Measurements from ENCODE around the gene USP17L12.
"Not testable (repeated sequence)": the region's sequence is repeated elsewhere in the genome, so short reads cannot be mapped to it uniquely, and the experiment has no call there.

The USP17L12 gene, protein sequence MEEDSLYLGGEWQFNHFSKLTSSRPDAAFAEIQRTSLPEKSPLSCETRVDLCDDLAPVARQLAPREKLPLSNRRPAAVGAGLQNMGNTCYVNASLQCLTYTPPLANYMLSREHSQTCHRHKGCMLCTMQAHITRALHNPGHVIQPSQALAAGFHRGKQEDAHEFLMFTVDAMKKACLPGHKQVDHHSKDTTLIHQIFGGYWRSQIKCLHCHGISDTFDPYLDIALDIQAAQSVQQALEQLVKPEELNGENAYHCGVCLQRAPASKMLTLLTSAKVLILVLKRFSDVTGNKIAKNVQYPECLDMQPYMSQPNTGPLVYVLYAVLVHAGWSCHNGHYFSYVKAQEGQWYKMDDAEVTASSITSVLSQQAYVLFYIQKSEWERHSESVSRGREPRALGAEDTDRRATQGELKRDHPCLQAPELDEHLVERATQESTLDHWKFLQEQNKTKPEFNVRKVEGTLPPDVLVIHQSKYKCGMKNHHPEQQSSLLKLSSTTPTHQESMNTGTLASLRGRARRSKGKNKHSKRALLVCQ

DNA sequence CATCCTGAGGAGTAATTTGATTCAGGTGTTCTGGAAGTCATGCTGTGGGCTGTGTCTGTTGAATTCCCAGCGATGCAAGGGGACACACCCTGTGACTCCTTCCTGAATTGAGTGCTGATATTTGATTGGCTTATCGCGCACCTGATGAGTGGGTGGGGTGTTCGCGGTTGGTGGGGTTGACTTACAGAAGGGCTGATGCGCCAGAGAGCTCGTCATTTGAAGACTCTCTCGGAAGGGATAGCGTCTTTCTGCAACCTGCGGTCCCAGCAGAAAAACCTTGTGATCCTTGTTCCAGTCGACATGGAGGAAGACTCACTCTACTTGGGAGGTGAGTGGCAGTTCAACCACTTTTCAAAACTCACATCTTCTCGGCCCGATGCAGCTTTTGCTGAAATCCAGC lies at the start of gene USP17L12:
Gene USP17L12, plus strand, starts transcription at position 301 of the 400 bp plus-strand sequence. Its CDS starts 0 bp downstream, at position 301.
- not testable (repeated sequence) for DNase-seq (ENCODE audit: low spot score)

DNA sequence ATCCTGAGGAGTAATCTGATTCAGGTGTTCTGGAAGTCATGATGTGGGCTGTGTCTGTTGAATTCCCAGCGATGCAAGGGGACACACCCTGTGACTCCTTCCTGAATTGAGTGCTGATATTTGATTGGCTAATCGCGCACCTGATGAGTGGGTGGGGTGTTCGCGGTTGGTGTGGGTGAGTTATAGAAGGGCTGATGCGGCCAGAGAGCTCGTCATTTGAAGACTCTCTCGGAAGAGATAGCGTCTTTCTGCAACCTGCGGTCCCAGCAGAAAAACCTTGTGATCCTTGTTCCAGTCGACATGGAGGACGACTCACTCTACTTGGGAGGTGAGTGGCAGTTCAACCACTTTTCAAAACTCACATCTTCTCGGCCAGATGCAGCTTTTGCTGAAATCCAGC lies 9.6 kb upstream of the USP17L12 start, which contains the start of gene USP17L10:
Gene USP17L10, plus strand, starts transcription at position 301 of the 400 bp plus-strand sequence. Its CDS starts 0 bp downstream, at position 301.
- not testable (repeated sequence) for DNase-seq (ENCODE audit: low spot score)

DNA sequence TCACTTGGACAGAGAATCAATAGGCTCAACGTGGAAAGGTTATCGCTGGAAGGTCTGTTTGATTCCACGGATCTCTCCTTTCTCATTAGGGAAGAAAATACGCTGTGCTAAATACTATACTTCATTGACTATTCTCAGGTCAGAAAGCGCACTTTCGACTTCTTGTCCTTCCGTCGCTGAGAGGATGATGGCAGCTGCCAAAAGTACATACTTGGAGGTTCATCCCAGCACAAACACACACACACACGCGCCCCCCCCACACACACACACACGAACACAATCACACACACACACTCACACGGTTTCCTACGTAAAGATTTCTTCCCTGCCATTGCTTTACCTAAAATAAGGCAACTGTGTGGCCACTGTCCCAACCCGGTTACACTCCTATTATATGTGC lies 5.3 kb upstream of the USP17L12 start:
- DNase-seq (ENCODE audit: low spot score), result not testable (repeated sequence)

DNA sequence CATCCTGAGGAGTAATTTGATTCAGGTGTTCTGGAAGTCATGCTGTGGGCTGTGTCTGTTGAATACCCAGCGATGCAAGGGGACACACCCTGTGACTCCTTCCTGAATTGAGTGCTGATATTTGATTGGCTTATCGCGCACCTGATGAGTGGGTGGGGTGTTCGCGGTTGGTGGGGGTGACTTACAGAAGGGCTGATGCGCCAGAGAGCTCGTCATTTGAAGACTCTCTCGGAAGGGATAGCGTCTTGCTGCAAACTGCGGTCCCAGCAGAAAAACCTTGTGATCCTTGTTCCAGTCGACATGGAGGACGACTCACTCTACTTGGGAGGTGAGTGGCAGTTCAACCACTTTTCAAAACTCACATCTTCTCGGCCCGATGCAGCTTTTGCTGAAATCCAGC lies 4.8 kb upstream of the USP17L12 start, which contains the start of gene USP17L11:
Gene USP17L11, plus strand, starts transcription at position 301 of the 400 bp plus-strand sequence. Its CDS starts 0 bp downstream, at position 301.
- not testable (repeated sequence) for DNase-seq (ENCODE audit: low spot score)

DNA sequence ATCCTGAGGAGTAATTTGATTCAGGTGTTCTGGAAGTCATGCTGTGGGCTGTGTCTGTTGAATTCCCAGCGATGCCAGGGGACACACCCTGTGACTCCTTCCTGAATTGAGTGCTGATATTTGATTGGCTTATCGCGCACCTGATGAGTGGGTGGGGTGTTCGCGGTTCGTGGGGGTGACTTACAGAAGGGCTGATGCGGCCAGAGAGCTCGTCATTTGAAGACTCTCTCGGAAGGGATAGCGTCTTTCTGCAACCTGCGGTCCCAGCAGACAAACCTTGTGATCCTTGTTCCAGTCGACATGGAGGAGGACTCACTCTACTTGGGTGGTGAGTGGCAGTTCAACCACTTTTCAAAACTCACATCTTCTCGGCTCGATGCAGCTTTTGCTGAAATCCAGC lies 4.6 kb downstream of the USP17L12 start, which contains the start of gene USP17L13:
Gene USP17L13, plus strand, starts transcription at position 301 of the 400 bp plus-strand sequence. Its CDS starts 0 bp downstream, at position 301.
- not testable (repeated sequence) for DNase-seq (ENCODE audit: low spot score)

DNA sequence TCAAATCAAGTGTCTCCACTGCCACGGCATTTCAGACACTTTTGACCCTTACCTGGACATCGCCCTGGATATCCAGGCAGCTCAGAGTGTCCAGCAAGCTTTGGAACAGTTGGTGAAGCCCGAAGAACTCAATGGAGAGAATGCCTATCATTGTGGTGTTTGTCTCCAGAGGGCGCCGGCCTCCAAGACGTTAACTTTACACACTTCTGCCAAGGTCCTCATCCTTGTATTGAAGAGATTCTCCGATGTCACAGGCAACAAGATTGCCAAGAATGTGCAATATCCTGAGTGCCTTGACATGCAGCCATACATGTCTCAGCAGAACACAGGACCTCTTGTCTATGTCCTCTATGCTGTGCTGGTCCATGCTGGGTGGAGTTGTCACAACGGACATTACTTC lies 10.3 kb downstream of the USP17L12 start:
- not testable (repeated sequence) for DNase-seq (ENCODE audit: low spot score)

DNA sequence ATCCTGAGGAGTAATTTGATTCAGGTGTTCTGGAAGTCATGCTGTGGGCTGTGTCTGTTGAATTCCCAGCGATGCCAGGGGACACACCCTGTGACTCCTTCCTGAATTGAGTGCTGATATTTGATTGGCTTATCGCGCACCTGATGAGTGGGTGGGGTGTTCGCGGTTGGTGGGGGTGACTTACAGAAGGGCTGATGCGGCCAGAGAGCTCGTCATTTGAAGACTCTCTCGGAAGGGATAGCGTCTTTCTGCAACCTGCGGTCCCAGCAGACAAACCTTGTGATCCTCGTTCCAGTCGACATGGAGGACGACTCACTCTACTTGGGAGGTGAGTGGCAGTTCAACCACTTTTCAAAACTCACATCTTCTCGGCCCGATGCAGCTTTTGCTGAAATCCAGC lies 14.1 kb downstream of the USP17L12 start, which contains the start of gene USP17L15:
Gene USP17L15, plus strand, starts transcription at position 301 of the 400 bp plus-strand sequence. Its CDS starts 0 bp downstream, at position 301.
- DNase-seq (ENCODE audit: low spot score), result not testable (repeated sequence)

DNA sequence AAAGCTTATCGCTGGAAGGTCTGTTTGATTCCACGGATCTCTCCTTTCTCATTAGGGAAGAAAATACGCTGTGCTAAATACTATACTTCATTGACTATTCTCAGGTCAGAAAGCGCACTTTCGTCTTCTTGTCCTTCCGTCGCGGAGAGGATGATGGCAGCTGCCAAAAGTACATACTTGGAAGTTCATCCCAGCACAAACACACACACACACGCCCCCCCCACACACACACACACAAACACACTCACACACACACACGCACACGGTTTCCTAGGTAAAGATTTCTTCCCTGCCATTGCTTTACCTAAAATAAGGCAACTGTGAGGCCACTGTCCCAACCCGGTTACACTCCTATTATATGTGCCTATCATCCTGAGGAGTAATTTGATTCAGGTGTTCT lies 18.5 kb downstream of the USP17L12 start:
- not testable (repeated sequence) for DNase-seq (ENCODE audit: low spot score)

DNA sequence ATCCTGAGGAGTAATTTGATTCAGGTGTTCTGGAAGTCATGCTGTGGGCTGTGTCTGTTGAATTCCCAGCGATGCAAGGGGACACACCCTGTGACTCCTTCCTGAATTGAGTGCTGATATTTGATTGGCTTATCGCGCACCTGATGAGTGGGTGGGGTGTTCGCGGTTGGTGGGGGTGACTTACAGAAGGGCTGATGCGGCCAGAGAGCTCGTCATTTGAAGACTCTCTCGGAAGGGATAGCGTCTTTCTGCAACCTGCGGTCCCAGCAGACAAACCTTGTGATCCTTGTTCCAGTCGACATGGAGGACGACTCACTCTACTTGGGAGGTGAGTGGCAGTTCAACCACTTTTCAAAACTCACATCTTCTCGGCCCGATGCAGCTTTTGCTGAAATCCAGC lies 23.6 kb downstream of the USP17L12 start, which contains the start of gene USP17L17:
Gene USP17L17, plus strand, starts transcription at position 301 of the 400 bp plus-strand sequence. Its CDS starts 0 bp downstream, at position 301.
- DNase-seq (ENCODE audit: low spot score), result not testable (repeated sequence)

DNA sequence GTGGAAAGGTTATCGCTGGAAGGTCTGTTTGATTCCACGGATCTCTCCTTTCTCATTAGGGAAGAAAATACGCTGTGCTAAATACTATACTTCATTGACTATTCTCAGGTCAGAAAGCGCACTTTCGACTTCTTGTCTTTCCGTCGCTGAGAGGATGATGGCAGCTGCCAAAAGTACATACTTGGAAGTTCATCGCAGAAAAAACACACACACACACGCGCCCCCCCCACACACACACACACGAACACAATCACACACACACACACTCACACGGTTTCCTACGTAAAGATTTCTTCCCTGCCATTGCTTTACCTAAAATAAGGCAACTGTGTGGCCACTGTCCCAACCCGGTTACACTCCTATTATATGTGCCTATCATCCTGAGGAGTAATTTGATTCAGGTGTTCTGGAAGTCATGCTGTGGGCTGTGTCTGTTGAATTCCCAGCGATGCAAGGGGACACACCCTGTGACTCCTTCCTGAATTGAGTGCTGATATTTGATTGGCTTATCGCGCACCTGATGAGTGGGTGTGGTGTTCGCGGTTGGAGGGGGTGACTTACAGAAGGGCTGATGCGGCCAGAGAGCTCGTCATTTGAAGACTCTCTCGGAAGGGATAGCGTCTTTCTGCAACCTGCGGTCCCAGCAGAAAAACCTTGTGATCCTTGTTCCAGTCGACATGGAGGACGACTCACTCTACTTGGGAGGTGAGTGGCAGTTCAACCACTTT lies 28.2 kb downstream of the USP17L12 start, which contains the start of gene USP17L18:
Gene USP17L18, plus strand, starts transcription at position 678 of the 728 bp plus-strand sequence. Its CDS starts 0 bp downstream, at position 678.
- DNase-seq (ENCODE audit: low spot score), result not testable (repeated sequence)

DNA sequence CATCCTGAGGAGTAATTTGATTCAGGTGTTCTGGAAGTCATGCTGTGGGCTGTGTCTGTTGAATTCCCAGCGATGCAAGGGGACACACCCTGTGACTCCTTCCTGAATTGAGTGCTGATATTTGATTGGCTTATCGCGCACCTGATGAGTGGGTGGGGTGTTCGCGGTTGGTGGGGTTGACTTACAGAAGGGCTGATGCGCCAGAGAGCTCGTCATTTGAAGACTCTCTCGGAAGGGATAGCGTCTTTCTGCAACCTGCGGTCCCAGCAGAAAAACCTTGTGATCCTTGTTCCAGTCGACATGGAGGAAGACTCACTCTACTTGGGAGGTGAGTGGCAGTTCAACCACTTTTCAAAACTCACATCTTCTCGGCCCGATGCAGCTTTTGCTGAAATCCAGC lies 33.1 kb downstream of the USP17L12 start, which contains the start of gene USP17L19:
Gene USP17L19, plus strand, starts transcription at position 301 of the 400 bp plus-strand sequence. Its CDS starts 0 bp downstream, at position 301.
- DNase-seq (ENCODE audit: low spot score), result not testable (repeated sequence)

DNA sequence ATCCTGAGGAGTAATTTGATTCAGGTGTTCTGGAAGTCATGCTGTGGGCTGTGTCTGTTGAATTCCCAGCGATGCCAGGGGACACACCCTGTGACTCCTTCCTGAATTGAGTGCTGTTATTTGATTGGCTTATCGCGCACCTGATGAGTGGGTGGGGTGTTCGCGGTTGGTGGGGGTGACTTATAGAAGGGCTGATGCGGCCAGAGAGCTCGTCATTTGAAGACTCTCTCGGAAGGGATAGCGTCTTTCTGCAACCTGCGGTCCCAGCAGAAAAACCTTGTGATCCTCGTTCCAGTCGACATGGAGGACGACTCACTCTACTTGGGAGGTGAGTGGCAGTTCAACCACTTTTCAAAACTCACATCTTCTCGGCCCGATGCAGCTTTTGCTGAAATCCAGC lies 37.9 kb downstream of the USP17L12 start, which contains the start of gene USP17L20:
Gene USP17L20, plus strand, starts transcription at position 301 of the 400 bp plus-strand sequence. Its CDS starts 0 bp downstream, at position 301.
- not testable (repeated sequence) for DNase-seq (ENCODE audit: low spot score)

DNA sequence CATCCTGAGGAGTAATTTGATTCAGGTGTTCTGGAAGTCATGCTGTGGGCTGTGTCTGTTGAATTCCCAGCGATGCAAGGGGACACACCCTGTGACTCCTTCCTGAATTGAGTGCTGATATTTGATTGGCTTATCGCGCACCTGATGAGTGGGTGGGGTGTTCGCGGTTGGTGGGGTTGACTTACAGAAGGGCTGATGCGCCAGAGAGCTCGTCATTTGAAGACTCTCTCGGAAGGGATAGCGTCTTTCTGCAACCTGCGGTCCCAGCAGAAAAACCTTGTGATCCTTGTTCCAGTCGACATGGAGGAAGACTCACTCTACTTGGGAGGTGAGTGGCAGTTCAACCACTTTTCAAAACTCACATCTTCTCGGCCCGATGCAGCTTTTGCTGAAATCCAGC lies 42.6 kb downstream of the USP17L12 start, which contains the start of gene USP17L21:
Gene USP17L21, plus strand, starts transcription at position 301 of the 400 bp plus-strand sequence. Its CDS starts 0 bp downstream, at position 301.
- DNase-seq (ENCODE audit: low spot score), result not testable (repeated sequence)

DNA sequence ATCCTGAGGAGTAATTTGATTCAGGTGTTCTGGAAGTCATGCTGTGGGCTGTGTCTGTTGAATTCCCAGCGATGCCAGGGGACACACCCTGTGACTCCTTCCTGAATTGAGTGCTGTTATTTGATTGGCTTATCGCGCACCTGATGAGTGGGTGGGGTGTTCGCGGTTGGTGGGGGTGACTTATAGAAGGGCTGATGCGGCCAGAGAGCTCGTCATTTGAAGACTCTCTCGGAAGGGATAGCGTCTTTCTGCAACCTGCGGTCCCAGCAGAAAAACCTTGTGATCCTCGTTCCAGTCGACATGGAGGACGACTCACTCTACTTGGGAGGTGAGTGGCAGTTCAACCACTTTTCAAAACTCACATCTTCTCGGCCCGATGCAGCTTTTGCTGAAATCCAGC lies 47.4 kb downstream of the USP17L12 start, which contains the start of gene USP17L22:
Gene USP17L22, plus strand, starts transcription at position 301 of the 400 bp plus-strand sequence. Its CDS starts 0 bp downstream, at position 301.
- not testable (repeated sequence) for DNase-seq (ENCODE audit: low spot score)
